Activated CD8-positive, alpha-beta memory T cell treated with anti-CD3 and anti-CD28 coated beads, Interleukin-2, amount 10 ng/mL, durations not matched to agents 7 days and 5 days (primary cell): ENCODE measurements around the gene AP4M1. TPM values are rescaled to one million over a fixed set of nuclear protein-coding genes. Genes with fewer than 3 reads are reported as not detected.
"Not testable (repeated sequence)": the region's sequence is repeated elsewhere in the genome, so short reads cannot be mapped to it uniquely, and the experiment has no call there.

Source experiments
- ATAC-seq: fragments of 150-1000 bp; cut with Tn5 transposase; one replicate; pipeline ENCODE4 v1.10.0; 2021; ENCODE audit warnings: moderate library complexity
- CTCF ChIA-PET: fragments of 350-600 bp; sonication (Branson Sonifier 250); formaldehyde crosslinking; loops from one replicate; lab custom pipeline; 2021; ENCODE audit warnings: antibody characterized with exemption; lab: Charles Lee
- DNase-seq: peaks from one replicate; pipeline ENCODE4 v3.0.0-alpha.2; 2020
- H3K27ac Mint-ChIP-seq: one replicate; pipeline ENCODE4 v1.8.0; 2021; ENCODE audit warnings: mild to moderate bottlenecking, mixed read lengths
- H3K27me3 Mint-ChIP-seq: one replicate; pipeline ENCODE4 v1.8.0; 2021; ENCODE audit warnings: mixed read lengths
- H3K36me3 Mint-ChIP-seq: one replicate; pipeline ENCODE4 v1.8.0; 2021; ENCODE audit warnings: mild to moderate bottlenecking, mixed read lengths
- H3K4me1 Mint-ChIP-seq: one replicate; pipeline ENCODE4 v1.8.0; 2021; ENCODE audit warnings: mixed read lengths
- H3K4me3 Mint-ChIP-seq: one replicate; pipeline ENCODE4 v1.8.0; 2021; ENCODE audit warnings: mild to moderate bottlenecking, moderate library complexity, mixed read lengths
- H3K9me3 Mint-ChIP-seq: one replicate; pipeline ENCODE4 v1.8.0; 2022; ENCODE audit warnings: low read depth, mixed read lengths
- total RNA-seq, 2 experiments: library from RNA; stranded (reverse); gene quantifications; one replicate each; pipeline ENCODE4 v1.2.3, GENCODE V29; 2021

Gene AP4M1
- total RNA-seq, 2 experiments from 2014 or later = 9.9 to 10.6 TPM

- ATAC-seq = peak; percentile 63
- peaks cover 34% of the 10 kb centered on the region for H3K4me1 Mint-ChIP-seq
- H3K36me3 Mint-ChIP-seq = peaks cover 22% of the 10 kb centered on the region
- no peaks in the 10 kb centered on the region for H3K27me3 Mint-ChIP-seq
- peak overlapping the region; percentile 91 for H3K27ac Mint-ChIP-seq
- H3K9me3 Mint-ChIP-seq = no peaks in the 10 kb centered on the region
- CTCF ChIA-PET = interaction anchor here (1.0 to 2.5 kb wide), 5 partner anchors 10 to 140 kb away, joined by 3 to 26 read pairs (median 4); partner anchors contain the start of genes AP4M1 and COPS6
- peak overlapping the region; percentile 93 for H3K4me3 Mint-ChIP-seq
- DNase-seq = peak; percentile 86
These were observed 18.7 kb downstream of the AP4M1 start for GRCh38 chr7:100119970-100120732.

GRCh38 chr7:100120733-100121036, 19.2 kb downstream of the AP4M1 start:
- peak overlapping the region; percentile 93 for H3K4me3 Mint-ChIP-seq
- DNase-seq (no peak), ATAC-seq (no peak)
- peak overlapping the region; percentile 91 for H3K27ac Mint-ChIP-seq
- no peaks in the 10 kb centered on the region for H3K9me3 Mint-ChIP-seq
- H3K4me1 Mint-ChIP-seq = peaks cover 38% of the 10 kb centered on the region
- CTCF ChIA-PET = interaction anchor here (1.0 to 2.5 kb wide), 5 partner anchors 10 to 141 kb away, joined by 3 to 26 read pairs (median 4); partner anchors contain the start of genes AP4M1 and COPS6
- no peaks in the 10 kb centered on the region for H3K27me3 Mint-ChIP-seq
- peaks cover 22% of the 10 kb centered on the region for H3K36me3 Mint-ChIP-seq

GRCh38 chr7:100122067-100122466, 20.6 kb downstream of the AP4M1 start:
- CTCF ChIA-PET = interaction anchor here (0.7 to 1.5 kb wide), 2 partner anchors 92 to 128 kb away, joined by 3 to 8 read pairs; no protein-coding TSS in a partner anchor
- H3K36me3 Mint-ChIP-seq = peaks cover 15% of the 10 kb centered on the region
- H3K4me3 Mint-ChIP-seq = no peak overlapping the region
- peak overlapping the region; percentile 47 for H3K27ac Mint-ChIP-seq
- H3K9me3 Mint-ChIP-seq = no peaks in the 10 kb centered on the region
- no peak for DNase-seq
- ATAC-seq = no peak
- no peaks in the 10 kb centered on the region for H3K27me3 Mint-ChIP-seq
- peaks cover 39% of the 10 kb centered on the region for H3K4me1 Mint-ChIP-seq

- Mint-ChIP-seq H3K27me3 (no peaks in the 10 kb centered on the region), H3K9me3 (no peaks in the 10 kb centered on the region), H3K27ac (no peak overlapping the region), H3K4me1 (peaks cover 39% of the 10 kb centered on the region), H3K4me3 (no peak overlapping the region), H3K36me3 (peaks cover 15% of the 10 kb centered on the region)
- DNase-seq (no peak), ATAC-seq (no peak)
- CTCF ChIA-PET = interaction anchor here (1.5 kb wide), 1 partner anchor 128 kb away, joined by 8 read pairs; no protein-coding TSS in a partner anchor
These were observed 21.1 kb downstream of the AP4M1 start for GRCh38 chr7:100122568-100122967.

- Mint-ChIP-seq H3K27ac (peak overlapping the region; percentile 56), H3K4me3 (no peak overlapping the region), H3K36me3 (peaks cover 15% of the 10 kb centered on the region), H3K27me3 (no peaks in the 10 kb centered on the region), H3K9me3 (no peaks in the 10 kb centered on the region), H3K4me1 (peaks cover 43% of the 10 kb centered on the region)
- DNase-seq (no peak), ATAC-seq (no peak)
- CTCF ChIA-PET = interaction anchor here (0.6 to 1.5 kb wide), 3 partner anchors 8 to 289 kb away, joined by 3 to 9 read pairs (median 5); no protein-coding TSS in a partner anchor
These were observed 23.1 kb downstream of the AP4M1 start for GRCh38 chr7:100124301-100125230.

GRCh38 chr7:100126239-100126930, 24.9 kb downstream of the AP4M1 start:
- DNase-seq (no peak), ATAC-seq (peak; percentile 35)
- peaks cover 15% of the 10 kb centered on the region for H3K36me3 Mint-ChIP-seq
- H3K27me3 Mint-ChIP-seq = no peaks in the 10 kb centered on the region
- CTCF ChIA-PET = interaction anchor here (0.7 to 1.6 kb wide), 8 partner anchors 12 to 132 kb away, joined by 3 to 7 read pairs (median 4); partner anchors contain the start of genes AP4M1, MCM7 and ZKSCAN1
- H3K4me3 Mint-ChIP-seq = peak overlapping the region; percentile 89
- no peaks in the 10 kb centered on the region for H3K9me3 Mint-ChIP-seq
- peak overlapping the region; percentile 98 for H3K27ac Mint-ChIP-seq
- H3K4me1 Mint-ChIP-seq = peaks cover 42% of the 10 kb centered on the region

- Mint-ChIP-seq H3K36me3 (peaks cover 13% of the 10 kb centered on the region), H3K27me3 (no peaks in the 10 kb centered on the region), H3K9me3 (no peaks in the 10 kb centered on the region), H3K4me1 (peaks cover 41% of the 10 kb centered on the region), H3K27ac (peak within 1 kb of the TSS; percentile 98), H3K4me3 (peak within 1 kb of the TSS; percentile 89)
- peak; percentile 94 for DNase-seq
- ATAC-seq = peak; percentile 79
- CTCF ChIA-PET = interaction anchor here (0.9 to 6.9 kb wide), 10 partner anchors 11 to 133 kb away, joined by 3 to 60 read pairs (median 4); partner anchors contain the start of genes AP4M1, MCM7 and ZKSCAN1
These were observed 25.8 kb downstream of the AP4M1 start, which contains the start of gene MBLAC1 for GRCh38 chr7:100126931-100127865. MBLAC1 (plus strand) TSS chr7:100126967; CDS start chr7:100127396, 429 bp downstream.

- peak overlapping the region; percentile 88 for H3K27ac Mint-ChIP-seq
These were observed 26.6 kb downstream of the AP4M1 start for GRCh38 chr7:100127866-100128636.

GRCh38 chr7:100128637-100128963, 27.2 kb downstream of the AP4M1 start:
- peaks cover 8% of the 10 kb centered on the region for H3K36me3 Mint-ChIP-seq
- ATAC-seq (no peak), DNase-seq (no peak)
- peak overlapping the region; percentile 88 for H3K27ac Mint-ChIP-seq
- H3K4me3 Mint-ChIP-seq = peak overlapping the region; percentile 89
- CTCF ChIA-PET = interaction anchor here (0.6 to 6.9 kb wide), 16 partner anchors 8 to 279 kb away, joined by 3 to 61 read pairs (median 4); partner anchors contain the start of genes AP4M1, CNPY4, MCM7 and TRAPPC14
- no peaks in the 10 kb centered on the region for H3K9me3 Mint-ChIP-seq
- no peaks in the 10 kb centered on the region for H3K27me3 Mint-ChIP-seq
- peaks cover 44% of the 10 kb centered on the region for H3K4me1 Mint-ChIP-seq

More at GRCh38 chr7:100127866-100128636, 26.6 kb downstream of the AP4M1 start:
- ATAC-seq (peak; percentile 8), DNase-seq (peak; percentile 54)
- CTCF ChIA-PET = interaction anchor here (0.9 to 6.9 kb wide), 12 partner anchors 7 to 279 kb away, joined by 3 to 61 read pairs (median 4); partner anchors contain the start of genes AP4M1, CNPY4, MCM7 and TRAPPC14
- Mint-ChIP-seq H3K4me1 (peaks cover 44% of the 10 kb centered on the region), H3K4me3 (peak overlapping the region; percentile 89), H3K36me3 (peaks cover 9% of the 10 kb centered on the region), H3K9me3 (no peaks in the 10 kb centered on the region), H3K27me3 (no peaks in the 10 kb centered on the region)

GRCh38 chr7:100130220-100130607, 28.8 kb downstream of the AP4M1 start:
- not testable (repeated sequence) for DNase-seq, ATAC-seq, H3K36me3 Mint-ChIP-seq, H3K4me3 Mint-ChIP-seq, H3K9me3 Mint-ChIP-seq, H3K27ac Mint-ChIP-seq, H3K27me3 Mint-ChIP-seq
- peaks cover 33% of the 10 kb centered on the region for H3K4me1 Mint-ChIP-seq
- CTCF ChIA-PET = interaction anchor here (0.7 to 6.9 kb wide), 28 partner anchors 10 to 299 kb away, joined by 3 to 61 read pairs (median 5); partner anchors contain the start of genes AP4M1, CNPY4, COPS6 and GPC2
